ENCODE results near the gene TMEM178B. TPM values are rescaled to one million over a fixed set of nuclear protein-coding genes. Genes with fewer than 3 reads are reported as not detected.

TMEM178B gene
- total and polyA plus RNA-seq, 7 donors, result 0.13 to 4.8 (median 1.6) TPM

- no peaks in the 10 kb centered on the region for H3K27me3 ChIP-seq (ENCODE audit: insufficient read depth in 3 of 3, low read length in 2 of 3)
- H3K36me3 ChIP-seq (ENCODE audit: insufficient read depth in 1 of 2, low read depth in 1 of 2), result no peaks in the 10 kb centered on the region
- no peak overlapping the region for H3K27ac ChIP-seq
- H3K4me1 ChIP-seq, result no peaks in the 10 kb centered on the region
- 64 to 83% (median 79%) methylated on average over 2 of the region's 2 CpGs for WGBS, 3 donors
- intact Hi-C loops (cut with DNase I), result no loop called here
- ATAC-seq, result no peak
- H3K9me3 ChIP-seq, result peaks cover 3% of the 10 kb centered on the region
- no peak for TF ChIP-seq CTCF (IDR thresholded peaks at IDR 0.05)
- no peak for DNase-seq
- no peak overlapping the region for H3K4me3 ChIP-seq
Observed at GRCh38 chr7:141431140-141431479, 357.2 kb downstream of the TMEM178B start.

DNA sequence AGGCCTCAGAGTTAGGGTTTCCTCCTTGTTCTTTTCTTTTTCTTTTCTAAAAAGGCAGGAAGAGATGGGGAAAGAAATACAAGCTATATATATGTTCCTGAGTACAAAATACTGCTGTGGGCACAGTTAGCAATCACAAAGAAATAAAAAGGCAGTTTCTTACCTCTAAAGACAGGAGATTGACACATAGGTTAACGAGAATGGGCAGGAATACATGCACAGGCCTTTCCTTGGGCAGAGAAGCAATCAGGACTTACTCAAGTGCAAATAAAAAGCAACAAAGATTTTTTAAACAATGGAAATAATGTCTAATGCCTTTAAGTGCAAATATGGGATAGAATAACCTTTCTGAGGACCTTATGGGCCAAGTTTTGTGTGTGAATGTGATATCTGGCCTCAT is 357.8 kb downstream of the TMEM178B start:
- TF ChIP-seq CTCF (IDR thresholded peaks at IDR 0.05), result no peak

DNA sequence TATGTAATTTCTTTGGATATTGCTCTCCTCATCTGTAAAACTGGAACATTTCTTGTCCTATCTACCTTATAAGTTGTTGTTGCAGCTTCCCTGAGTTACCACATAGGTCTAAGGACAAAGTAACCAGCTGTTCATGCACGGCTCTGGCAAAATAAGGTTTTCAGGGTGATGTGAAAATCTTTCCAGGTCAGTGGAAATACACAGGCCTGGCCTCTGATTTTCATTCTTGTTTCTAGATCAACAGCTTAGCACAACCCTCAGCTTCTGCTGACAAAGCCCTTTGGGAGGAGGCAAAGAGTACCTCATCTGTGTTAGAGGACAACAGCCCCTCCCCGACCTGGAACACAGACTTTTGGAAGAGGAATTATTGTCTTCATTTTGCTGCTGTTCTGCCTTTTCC is 359.8 kb downstream of the TMEM178B start:
- intact Hi-C loops (cut with DNase I), result no loop called here
- 61 to 71% (median 68%) methylated on average over 2 of the region's 2 CpGs for WGBS, 3 donors
- Histone ChIP-seq H3K4me3 (no peak overlapping the region), H3K4me1 (no peaks in the 10 kb centered on the region), H3K27ac (no peak overlapping the region), H3K36me3 (ENCODE audit: insufficient read depth in 1 of 2, low read depth in 1 of 2) (no peaks in the 10 kb centered on the region), H3K9me3 (no peaks in the 10 kb centered on the region), H3K27me3 (ENCODE audit: insufficient read depth in 3 of 3, low read length in 2 of 3) (no peaks in the 10 kb centered on the region)
- ATAC-seq (no peak), DNase-seq (no peak)
- TF ChIP-seq CTCF (IDR thresholded peaks at IDR 0.05), result no peak

More for the DNA sequence above, 357.8 kb downstream of the TMEM178B start:
- Histone ChIP-seq H3K4me3 (no peak overlapping the region), H3K27ac (no peak overlapping the region), H3K36me3 (ENCODE audit: insufficient read depth in 1 of 2, low read depth in 1 of 2) (no peaks in the 10 kb centered on the region), H3K4me1 (no peaks in the 10 kb centered on the region), H3K9me3 (no peaks in the 10 kb centered on the region), H3K27me3 (ENCODE audit: insufficient read depth in 3 of 3, low read length in 2 of 3) (no peaks in the 10 kb centered on the region)
- 81 to 99% (median 90%) methylated on average over 1 of the region's 1 CpG for WGBS, 3 donors
- ATAC-seq (no peak), DNase-seq (no peak)
- intact Hi-C loops (cut with DNase I), result no loop called here

DNA sequence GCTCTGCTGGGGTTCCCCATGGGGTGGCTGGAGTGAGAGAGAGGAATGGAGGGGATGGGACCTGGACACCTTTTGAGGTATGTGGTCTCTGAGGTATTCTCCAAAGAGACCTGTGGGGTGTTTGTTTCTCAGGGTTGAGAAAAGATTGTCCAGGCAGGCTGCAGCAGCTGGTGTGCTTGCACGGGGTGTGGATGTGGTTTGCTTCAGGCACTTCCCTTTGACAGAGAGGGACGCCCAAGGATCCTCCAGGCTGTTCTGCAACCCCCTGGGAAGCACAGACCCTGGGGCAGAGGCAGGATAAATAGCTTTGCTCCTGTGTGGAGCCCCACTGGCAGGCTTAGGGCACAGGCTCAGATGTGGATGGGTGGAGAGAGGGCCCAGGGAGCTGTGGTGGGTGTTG is 362.3 kb downstream of the TMEM178B start:
- H3K27ac ChIP-seq, result no peak overlapping the region
- H3K27me3 ChIP-seq (ENCODE audit: insufficient read depth in 3 of 3, low read length in 2 of 3), result no peaks in the 10 kb centered on the region
- intact Hi-C loops (cut with DNase I), result no loop called here
- DNase-seq, result no peak
- TF ChIP-seq CTCF (IDR thresholded peaks at IDR 0.05), result no peak
- H3K4me3 ChIP-seq, result no peak overlapping the region
- ATAC-seq, result no peak
- H3K9me3 ChIP-seq, result no peaks in the 10 kb centered on the region
- WGBS, 3 donors, result 69 to 80% (median 77%) methylated on average over 2 of the region's 2 CpGs
- H3K4me1 ChIP-seq, result no peaks in the 10 kb centered on the region
- H3K36me3 ChIP-seq (ENCODE audit: insufficient read depth in 1 of 2, low read depth in 1 of 2), result no peaks in the 10 kb centered on the region

DNA sequence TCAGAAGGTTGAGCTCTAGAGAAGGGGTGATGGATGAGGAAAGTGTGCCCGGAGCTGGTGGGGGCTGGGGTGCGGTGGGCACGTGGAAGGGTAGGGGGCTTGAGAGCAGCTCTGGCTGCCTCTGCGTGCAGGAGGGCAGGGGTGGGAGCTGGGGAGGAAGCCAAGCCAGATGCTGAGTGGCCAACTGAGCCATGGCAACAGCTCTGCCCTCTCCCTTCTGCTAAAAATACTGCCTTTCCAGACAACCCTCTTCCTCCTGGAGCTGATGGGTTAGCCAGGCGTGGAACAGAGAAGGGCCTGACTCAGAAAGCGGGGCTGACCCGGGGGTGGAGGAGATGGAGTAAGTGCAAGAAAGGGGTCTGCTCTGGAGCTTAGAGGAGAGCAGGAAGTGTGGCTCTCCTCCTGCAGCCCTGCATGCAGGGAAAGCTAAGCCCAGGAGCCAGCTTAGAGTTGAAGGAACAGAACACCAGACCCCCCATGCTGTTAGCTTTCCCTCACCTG is 362.8 kb downstream of the TMEM178B start:
- H3K27ac ChIP-seq, result no peak overlapping the region
- WGBS, 3 donors, result 78 to 87% (median 81%) methylated on average over 7 of the region's 7 CpGs
- TF ChIP-seq CTCF (IDR thresholded peaks at IDR 0.05), result no peak
- no peak overlapping the region for H3K4me3 ChIP-seq
- H3K4me1 ChIP-seq, result no peaks in the 10 kb centered on the region
- H3K27me3 ChIP-seq (ENCODE audit: insufficient read depth in 3 of 3, low read length in 2 of 3), result no peaks in the 10 kb centered on the region
- H3K36me3 ChIP-seq (ENCODE audit: insufficient read depth in 1 of 2, low read depth in 1 of 2), result no peaks in the 10 kb centered on the region
- ATAC-seq (no peak), DNase-seq (no peak)
- no peaks in the 10 kb centered on the region for H3K9me3 ChIP-seq
- intact Hi-C loops (cut with DNase I), result no loop called here

Measured in psoas muscle (tissue), 8 donors.